CD4-positive, alpha-beta memory T cell (primary cell): Measurements from ENCODE around the gene ZNF618. TPM values are rescaled to one million over a fixed set of nuclear protein-coding genes. Genes with fewer than 3 reads are reported as not detected.

ENCODE experiments used
- CTCF ChIA-PET: fragments of 350-600 bp; sonication (Branson Sonifier 250); formaldehyde crosslinking; loops from one replicate; lab custom pipeline; 2021; ENCODE audit warnings: inconsistent platforms; ENCODE audit not compliant: partially characterized antibody; lab: Charles Lee
- POLR2A ChIA-PET: fragments of 350-600 bp; sonication (Branson Sonifier 250); formaldehyde crosslinking; loops from one replicate; lab custom pipeline; 2021; ENCODE audit not compliant: partially characterized antibody; lab: Charles Lee
- DNase-seq, 5 donors: peaks; one replicate each; pipeline versions ENCODE4 v3.0.0 to v3.0.0-alpha.2; 2020 to 2022; ENCODE audit warnings: mixed read lengths in 1 of 5
- H3K27ac ChIP-seq: one replicate; pipeline ENCODE4 v1.7.0; 2013; ENCODE audit warnings: low read depth, low read length
- H3K27me3 ChIP-seq: 2 replicates; pipeline ENCODE4 v1.7.0; 2013; ENCODE audit warnings: mild to moderate bottlenecking, low read length, moderate library complexity; ENCODE audit not compliant: insufficient read depth
- H3K36me3 ChIP-seq: 2 replicates; pipeline ENCODE4 v1.7.0; 2013; ENCODE audit warnings: mild to moderate bottlenecking, low read length, moderate library complexity; ENCODE audit not compliant: insufficient read depth
- H3K4me1 ChIP-seq: 2 replicates; pipeline ENCODE4 v1.7.0; 2013; ENCODE audit warnings: mild to moderate bottlenecking, low read length, moderate library complexity; ENCODE audit not compliant: insufficient read depth
- H3K4me3 ChIP-seq, 2 donors: one replicate each; pipeline ENCODE4 v1.7.0; 2013; ENCODE audit warnings: low read length in 2 of 2, mild to moderate bottlenecking in 1 of 2
- H3K9me3 ChIP-seq, 2 donors: one replicate each; pipeline ENCODE4 v1.7.0; 2013; ENCODE audit warnings: low read length in 2 of 2, control low read depth in 1 of 2; ENCODE audit not compliant: control insufficient read depth in 1 of 2
- H3K27ac Mint-ChIP-seq, 7 donors: one replicate each; pipeline ENCODE4 v1.8.0; 2020 to 2021; ENCODE audit warnings: mixed read lengths in 7 of 7, mild to moderate bottlenecking in 6 of 7, inconsistent platforms in 3 of 7, moderate library complexity in 3 of 7
- H3K27me3 Mint-ChIP-seq, 2 donors: one replicate each; pipeline ENCODE4 v1.8.0; 2020 to 2021; ENCODE audit warnings: mixed read lengths in 2 of 2
- H3K36me3 Mint-ChIP-seq, 2 donors: one replicate each; pipeline ENCODE4 v1.8.0; 2020 to 2021; ENCODE audit warnings: mixed read lengths in 2 of 2, inconsistent platforms in 1 of 2, mild to moderate bottlenecking in 1 of 2
- H3K4me1 Mint-ChIP-seq, 4 donors: one replicate each; pipeline ENCODE4 v1.8.0; 2020 to 2021; ENCODE audit warnings: mixed read lengths in 4 of 4, mild to moderate bottlenecking in 1 of 4
- H3K4me3 Mint-ChIP-seq, 8 donors: one replicate each; pipeline ENCODE4 v1.8.0; 2020 to 2021; ENCODE audit warnings: mixed read lengths in 8 of 8, mild to moderate bottlenecking in 7 of 8, moderate library complexity in 6 of 8, inconsistent platforms in 3 of 8
- H3K9me3 Mint-ChIP-seq, 8 donors: one replicate each; pipeline ENCODE4 v1.8.0; 2020 to 2021; ENCODE audit warnings: mixed read lengths in 8 of 8, mild to moderate bottlenecking in 5 of 8, inconsistent platforms in 3 of 8, moderate library complexity in 1 of 8
- intact Hi-C: fragments of 100-400 bp; cut with micrococcal nuclease; formaldehyde crosslinking; loops from one replicate; pipeline ENCODE4 v1.15.1; 2023
- polyA plus RNA-seq, 2 donors: library from polyadenylated mRNA; unstranded; fragments of 300-500 nt; fragmentation: Illumina TruSeq; gene quantifications; one replicate each; pipeline ENCODE4 v1.2.3, GENCODE V29; 2021
- total RNA-seq, 2 experiments: library from RNA; stranded (reverse); gene quantifications; one replicate each; pipeline ENCODE4 v1.2.3, GENCODE V29; 2021

Gene ZNF618
- total and polyA plus RNA-seq, 4 experiments from 2014 or later, result 0.79 to 1.7 (median 0.80) TPM; not detected in 1

DNA sequence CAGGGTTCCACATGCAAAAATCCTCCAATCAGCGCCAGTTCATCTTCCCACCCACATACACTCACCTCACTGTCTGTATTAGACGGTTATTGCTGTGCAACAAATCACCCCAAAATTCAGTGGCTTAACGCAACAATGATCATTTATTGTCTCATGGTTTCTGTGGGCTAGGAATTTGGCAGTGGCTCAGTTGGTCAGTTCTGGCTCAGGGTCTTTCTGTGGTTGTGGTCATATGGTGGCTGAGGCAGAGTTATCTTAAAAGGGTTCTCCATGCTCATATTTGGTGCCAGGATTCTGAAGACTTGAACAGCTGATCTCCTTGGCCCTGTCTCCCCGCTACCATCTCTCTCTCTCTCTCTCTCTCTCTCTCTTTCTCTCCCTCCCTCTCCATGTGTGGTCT is 12.9 kb downstream of the ZNF618 start:
- POLR2A ChIA-PET, result no interaction called here
- Mint-ChIP-seq H3K36me3 (no peaks in the 10 kb centered on the region), H3K27ac (no peak overlapping the region)

DNA sequence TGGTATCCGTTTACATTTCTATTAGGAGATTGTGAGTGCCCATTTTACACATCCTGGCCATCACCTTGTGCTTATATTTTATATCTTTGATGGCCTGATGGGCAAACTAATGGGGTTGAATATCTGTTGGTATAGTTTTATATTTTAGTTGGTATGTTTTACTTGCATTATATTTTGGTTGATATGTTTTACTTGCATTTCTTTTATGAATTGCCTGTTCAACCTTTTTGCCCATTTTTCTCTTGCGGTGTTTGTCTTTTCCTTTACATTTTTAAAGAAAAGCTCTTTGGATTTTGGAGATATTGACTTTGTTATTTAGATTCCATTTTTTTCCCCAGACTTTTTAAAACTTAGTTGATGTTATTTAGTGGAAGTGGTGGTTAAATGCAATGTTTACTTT is 14.6 kb downstream of the ZNF618 start:
- intact Hi-C loops, result no loop called here
- H3K27ac ChIP-seq, result no peak overlapping the region
- no peak overlapping the region for H3K4me3 ChIP-seq
- H3K27me3 ChIP-seq, result no peaks in the 10 kb centered on the region
- no peak overlapping the region for H3K27ac Mint-ChIP-seq
- H3K9me3 ChIP-seq, result peaks cover 0 to 4% of the 10 kb centered on the region in 2 donors
- peaks cover 0 to 6% (median 0%) of the 10 kb centered on the region in 8 donors for H3K9me3 Mint-ChIP-seq
- peaks cover 8 to 22% (median 12%) of the 10 kb centered on the region in 4 donors for H3K4me1 Mint-ChIP-seq
- ChIA-PET CTCF (no interaction called here), POLR2A (no interaction called here)
- H3K4me1 ChIP-seq, result peaks cover 10% of the 10 kb centered on the region
- H3K36me3 Mint-ChIP-seq, result no peaks in the 10 kb centered on the region
- no peaks in the 10 kb centered on the region for H3K27me3 Mint-ChIP-seq
- DNase-seq, result no peak
- H3K36me3 ChIP-seq, result no peaks in the 10 kb centered on the region
- no peak overlapping the region for H3K4me3 Mint-ChIP-seq

More for the DNA sequence above, 12.9 kb downstream of the ZNF618 start:
- Histone ChIP-seq H3K27ac (no peak overlapping the region), H3K36me3 (no peaks in the 10 kb centered on the region), H3K4me3 (no peak overlapping the region), H3K9me3 (peaks cover 0 to 4% of the 10 kb centered on the region in 2 donors), H3K4me1 (peaks cover 12% of the 10 kb centered on the region), H3K27me3 (no peaks in the 10 kb centered on the region)
- H3K9me3 Mint-ChIP-seq, result peaks cover 0 to 6% (median 0%) of the 10 kb centered on the region in 8 donors
- CTCF ChIA-PET, result no interaction called here
- peaks cover 10 to 30% (median 15%) of the 10 kb centered on the region in 4 donors for H3K4me1 Mint-ChIP-seq
- no peak overlapping the region for H3K4me3 Mint-ChIP-seq
- DNase-seq, result no peak
- H3K27me3 Mint-ChIP-seq, result no peaks in the 10 kb centered on the region
- intact Hi-C loops, result no loop called here

DNA sequence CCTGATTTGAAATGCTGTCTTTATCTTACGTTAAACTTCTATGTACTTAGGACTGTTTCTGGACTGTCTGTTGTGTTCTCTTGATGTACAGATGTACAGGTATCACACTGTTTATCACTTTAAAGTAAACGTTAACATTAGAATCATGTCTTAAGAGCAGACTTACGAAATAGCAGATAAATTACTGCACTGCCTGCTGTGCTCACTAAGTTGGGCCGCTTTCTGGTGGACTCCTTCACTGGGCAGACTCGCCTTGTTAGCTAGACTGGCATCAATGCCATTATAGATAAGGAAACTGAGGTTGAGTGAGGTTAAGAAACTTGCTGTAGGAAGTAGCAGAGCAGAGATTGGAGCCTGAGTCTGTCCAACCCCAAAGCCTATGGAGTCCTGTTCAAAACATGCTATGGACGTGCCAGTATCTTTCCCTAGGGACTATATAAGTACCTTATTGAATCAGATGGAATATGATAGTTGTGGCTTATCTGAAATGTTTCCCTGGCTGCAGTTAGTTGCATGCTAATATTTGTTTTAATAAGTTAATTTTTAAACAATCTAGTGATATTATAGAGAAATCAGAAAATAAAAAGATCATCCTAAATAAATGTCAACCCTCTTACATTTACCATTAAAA is 16.9 kb downstream of the ZNF618 start:
- Mint-ChIP-seq H3K4me1 (peaks cover 0 to 5% (median 0%) of the 10 kb centered on the region in 4 donors), H3K27me3 (peaks cover under 1% of the 10 kb centered on the region in 2 donors), H3K36me3 (no peaks in the 10 kb centered on the region), H3K27ac (no peak overlapping the region), H3K9me3 (peaks cover 0 to 6% (median 0%) of the 10 kb centered on the region in 8 donors), H3K4me3 (no peak overlapping the region)
- POLR2A ChIA-PET, result no interaction called here
- H3K27ac ChIP-seq, result no peak overlapping the region
- no peak for DNase-seq
- H3K4me1 ChIP-seq, result no peaks in the 10 kb centered on the region
- H3K36me3 ChIP-seq, result no peaks in the 10 kb centered on the region
- no peak overlapping the region for H3K4me3 ChIP-seq
- peaks cover 0 to 4% of the 10 kb centered on the region in 2 donors for H3K9me3 ChIP-seq
- intact Hi-C loops, result no loop called here
- no peaks in the 10 kb centered on the region for H3K27me3 ChIP-seq
- CTCF ChIA-PET, result no interaction called here

- peaks cover 0 to 4% of the 10 kb centered on the region in 2 donors for H3K9me3 ChIP-seq
- no peaks in the 10 kb centered on the region for H3K27me3 ChIP-seq
- CTCF ChIA-PET, result interaction anchor here (0.5 kb wide), 1 partner anchor 787 kb away, joined by 3 read pairs; no protein-coding TSS in a partner anchor
- H3K27ac Mint-ChIP-seq, result no peak overlapping the region
- no peak overlapping the region for H3K4me3 ChIP-seq
- H3K27me3 Mint-ChIP-seq, result peaks cover 2 to 3% of the 10 kb centered on the region in 2 donors
- no peak overlapping the region for H3K4me3 Mint-ChIP-seq
- POLR2A ChIA-PET, result no interaction called here
- no peaks in the 10 kb centered on the region for H3K36me3 Mint-ChIP-seq
- DNase-seq, result no peak
- intact Hi-C loops, result no loop called here
- H3K4me1 ChIP-seq, result no peaks in the 10 kb centered on the region
- peaks cover 0 to 6% (median 0%) of the 10 kb centered on the region in 8 donors for H3K9me3 Mint-ChIP-seq
- H3K4me1 Mint-ChIP-seq, result peaks cover 0 to 2% (median 0%) of the 10 kb centered on the region in 4 donors
- H3K36me3 ChIP-seq, result no peaks in the 10 kb centered on the region
- no peak overlapping the region for H3K27ac ChIP-seq
Measured at GRCh38 chr9:113894166-113894565, 18.1 kb downstream of the ZNF618 start.

GRCh38 chr9:113895526-113895925 is 19.4 kb downstream of the ZNF618 start:
- H3K9me3 Mint-ChIP-seq, result peaks cover 0 to 6% (median 0%) of the 10 kb centered on the region in 8 donors
- H3K27me3 Mint-ChIP-seq, result peaks cover 2 to 4% of the 10 kb centered on the region in 2 donors
- no peak overlapping the region for H3K27ac Mint-ChIP-seq
- Histone ChIP-seq H3K27ac (no peak overlapping the region), H3K9me3 (peaks cover 0 to 3% of the 10 kb centered on the region in 2 donors), H3K4me1 (no peaks in the 10 kb centered on the region), H3K4me3 (no peak overlapping the region), H3K36me3 (no peaks in the 10 kb centered on the region), H3K27me3 (no peaks in the 10 kb centered on the region)
- intact Hi-C loops, result no loop called here
- no peak overlapping the region for H3K4me3 Mint-ChIP-seq
- DNase-seq, result no peak
- POLR2A ChIA-PET, result no interaction called here
- CTCF ChIA-PET, result no interaction called here
- no peaks in the 10 kb centered on the region for H3K36me3 Mint-ChIP-seq
- no peaks in the 10 kb centered on the region for H3K4me1 Mint-ChIP-seq

DNA sequence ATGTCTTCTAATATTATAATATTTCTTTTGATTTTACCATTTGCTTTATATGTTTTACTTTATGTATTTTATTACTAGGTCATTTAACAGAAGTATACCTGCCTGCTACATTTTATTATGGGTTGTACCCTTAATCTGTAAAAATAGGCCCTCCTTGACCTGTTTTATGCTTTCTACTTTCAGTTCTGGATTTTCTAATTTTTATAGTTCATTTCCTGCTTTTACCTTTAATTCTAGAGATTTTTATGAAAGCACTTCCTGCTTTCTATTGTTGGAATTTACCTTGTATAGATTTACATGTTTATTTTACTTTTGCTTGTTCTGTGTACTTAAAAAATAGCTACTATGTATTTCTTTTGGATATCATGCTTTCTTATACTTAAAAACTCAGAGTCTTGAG is 20.6 kb downstream of the ZNF618 start:
- Mint-ChIP-seq H3K36me3 (no peaks in the 10 kb centered on the region), H3K4me3 (no peak overlapping the region), H3K27me3 (peaks cover 2 to 4% of the 10 kb centered on the region in 2 donors), H3K4me1 (no peaks in the 10 kb centered on the region), H3K9me3 (no peaks in the 10 kb centered on the region), H3K27ac (no peak overlapping the region)
- Histone ChIP-seq H3K36me3 (no peaks in the 10 kb centered on the region), H3K27me3 (no peaks in the 10 kb centered on the region), H3K9me3 (no peaks in the 10 kb centered on the region), H3K4me3 (no peak overlapping the region), H3K27ac (no peak overlapping the region), H3K4me1 (no peaks in the 10 kb centered on the region)
- ChIA-PET POLR2A (no interaction called here), CTCF (no interaction called here)
- DNase-seq, result no peak
- intact Hi-C loops, result no loop called here

DNA sequence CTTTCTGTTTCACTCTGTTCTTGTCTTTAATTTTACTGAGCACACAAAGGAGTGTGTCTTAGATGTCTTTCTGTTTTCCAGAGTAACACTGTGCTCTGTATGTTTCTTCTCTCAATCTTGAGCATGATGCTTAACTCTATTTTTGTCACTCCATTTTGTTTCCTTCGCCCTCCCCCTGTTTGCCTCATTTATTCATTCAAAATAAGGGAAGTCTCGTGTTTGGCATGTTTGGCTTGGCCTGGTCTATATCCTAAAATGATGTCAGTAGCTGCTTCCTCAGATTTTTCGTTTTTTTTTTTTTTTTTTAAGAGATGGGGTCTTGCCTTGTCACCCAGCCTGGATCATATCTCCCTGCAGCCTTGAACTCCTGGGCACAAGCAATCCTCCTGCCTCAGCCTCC is 22.0 kb downstream of the ZNF618 start:
- Histone ChIP-seq H3K9me3 (no peaks in the 10 kb centered on the region), H3K27ac (no peak overlapping the region), H3K4me1 (no peaks in the 10 kb centered on the region), H3K27me3 (no peaks in the 10 kb centered on the region), H3K36me3 (no peaks in the 10 kb centered on the region), H3K4me3 (no peak overlapping the region)
- H3K4me3 Mint-ChIP-seq, result no peak overlapping the region
- CTCF ChIA-PET, result no interaction called here
- peaks cover 0 to 3% (median 0%) of the 10 kb centered on the region in 8 donors for H3K9me3 Mint-ChIP-seq
- POLR2A ChIA-PET, result no interaction called here
- no peak for DNase-seq
- no peak overlapping the region for H3K27ac Mint-ChIP-seq
- H3K27me3 Mint-ChIP-seq, result peaks cover 2 to 7% of the 10 kb centered on the region in 2 donors
- H3K4me1 Mint-ChIP-seq, result no peaks in the 10 kb centered on the region
- H3K36me3 Mint-ChIP-seq, result no peaks in the 10 kb centered on the region
- intact Hi-C loops, result no loop called here
